Duodenal mucosa (tissue), 2 donors: ENCODE results near the gene EDN1.

Source experiments
- H3K27ac ChIP-seq: one replicate; pipeline ENCODE4 v1.7.0; 2013; ENCODE audit warnings: low read depth, low read length
- H3K27me3 ChIP-seq, 2 donors: one replicate each; pipeline ENCODE4 v1.7.0; 2013; ENCODE audit warnings: low read length in 2 of 2, control low read depth in 1 of 2; ENCODE audit not compliant: insufficient read depth in 2 of 2, control insufficient read depth in 1 of 2
- H3K36me3 ChIP-seq, 2 donors: one replicate each; pipeline ENCODE4 v1.7.0; 2013; ENCODE audit warnings: low read length in 2 of 2, control low read depth in 1 of 2; ENCODE audit not compliant: insufficient read depth in 2 of 2, control insufficient read depth in 1 of 2
- H3K4me1 ChIP-seq, 2 donors: one replicate each; pipeline ENCODE4 v1.7.0; 2013; ENCODE audit warnings: low read length in 2 of 2, control low read depth in 1 of 2; ENCODE audit not compliant: insufficient read depth in 2 of 2, control insufficient read depth in 1 of 2
- H3K4me3 ChIP-seq, 2 donors: one replicate each; pipeline ENCODE4 v1.7.0; 2013; ENCODE audit warnings: low read length in 2 of 2, low read depth in 1 of 2
- H3K9ac ChIP-seq, 2 donors: one replicate each; pipeline ENCODE4 v1.7.0; 2013; ENCODE audit warnings: low read length in 2 of 2, low read depth in 1 of 2
- H3K9me3 ChIP-seq, 2 donors: one replicate each; pipeline ENCODE4 v1.7.0; 2013; ENCODE audit warnings: low read length in 2 of 2, control low read depth in 1 of 2; ENCODE audit not compliant: control insufficient read depth in 1 of 2

EDN1 gene

DNA sequence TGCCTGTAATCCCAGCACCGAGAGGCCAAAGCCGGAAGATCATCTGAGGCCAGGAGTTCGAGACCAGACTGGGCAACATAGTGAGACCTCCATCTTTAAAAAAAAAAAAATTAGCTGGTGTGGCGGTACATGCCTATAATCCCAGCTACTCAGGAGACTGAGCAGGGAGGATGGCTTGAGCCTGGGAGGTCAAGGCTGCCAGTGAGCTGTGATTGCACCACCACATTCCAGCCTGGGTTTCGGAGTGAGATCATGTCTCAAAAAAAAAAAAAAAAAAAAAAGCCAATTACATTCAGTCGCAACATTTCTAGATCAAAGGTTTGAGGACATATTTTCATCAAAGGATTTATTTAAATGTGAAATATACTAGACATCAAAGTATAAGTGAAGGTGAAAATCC lies 32.0 kb upstream of the EDN1 start:
- Histone ChIP-seq H3K27ac (no peak overlapping the region), H3K4me1 (peaks cover 9 to 38% of the 10 kb centered on the region in 2 donors), H3K36me3 (no peaks in the 10 kb centered on the region), H3K4me3 (no peak overlapping the region), H3K27me3 (no peaks in the 10 kb centered on the region), H3K9ac (no peak overlapping the region), H3K9me3 (no peaks in the 10 kb centered on the region)

GRCh38 chr6:12258591-12259075 lies 31.5 kb upstream of the EDN1 start:
- Histone ChIP-seq H3K9me3 (no peaks in the 10 kb centered on the region), H3K27me3 (no peaks in the 10 kb centered on the region), H3K4me3 (no peak overlapping the region), H3K4me1 (peaks cover 12 to 39% of the 10 kb centered on the region in 2 donors), H3K36me3 (no peaks in the 10 kb centered on the region), H3K27ac (no peak overlapping the region), H3K9ac (no peak overlapping the region)

GRCh38 chr6:12260458-12261093 lies 29.6 kb upstream of the EDN1 start:
- no peaks in the 10 kb centered on the region for H3K36me3 ChIP-seq
- H3K9ac ChIP-seq: peak overlapping the region in 1 of 2 donors; percentile 59
- peak overlapping the region; percentile 63 to 66 for H3K4me3 ChIP-seq
- H3K27me3 ChIP-seq: no peaks in the 10 kb centered on the region
- no peaks in the 10 kb centered on the region for H3K9me3 ChIP-seq
- peak overlapping the region; percentile 33 for H3K27ac ChIP-seq
- peaks cover 12 to 35% of the 10 kb centered on the region in 2 donors for H3K4me1 ChIP-seq

DNA sequence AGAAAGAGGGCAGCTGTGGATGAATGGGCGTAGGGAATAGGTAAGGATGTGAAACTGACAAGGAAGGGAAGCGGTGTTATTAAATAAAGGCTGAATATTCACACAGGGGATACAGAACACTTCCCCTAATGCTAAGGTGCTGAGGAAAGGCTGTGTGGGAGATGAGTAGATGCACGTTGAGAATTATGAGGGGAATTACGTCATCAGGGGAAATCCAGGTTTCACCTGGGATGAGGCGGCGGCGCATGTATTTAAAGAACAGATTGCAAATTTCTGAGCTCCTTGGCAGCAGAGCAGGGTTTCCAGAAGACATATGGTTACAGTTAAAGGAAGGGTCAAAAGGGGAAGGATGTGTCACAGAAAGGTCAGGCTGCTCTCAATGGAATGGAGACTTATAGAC lies 28.7 kb upstream of the EDN1 start:
- peak overlapping the region; percentile 63 to 66 for H3K4me3 ChIP-seq
- no peaks in the 10 kb centered on the region for H3K27me3 ChIP-seq
- H3K9ac ChIP-seq: peak overlapping the region; percentile 21 to 59
- peak overlapping the region; percentile 46 for H3K27ac ChIP-seq
- H3K4me1 ChIP-seq: peaks cover 12 to 34% of the 10 kb centered on the region in 2 donors
- no peaks in the 10 kb centered on the region for H3K36me3 ChIP-seq
- no peaks in the 10 kb centered on the region for H3K9me3 ChIP-seq

DNA sequence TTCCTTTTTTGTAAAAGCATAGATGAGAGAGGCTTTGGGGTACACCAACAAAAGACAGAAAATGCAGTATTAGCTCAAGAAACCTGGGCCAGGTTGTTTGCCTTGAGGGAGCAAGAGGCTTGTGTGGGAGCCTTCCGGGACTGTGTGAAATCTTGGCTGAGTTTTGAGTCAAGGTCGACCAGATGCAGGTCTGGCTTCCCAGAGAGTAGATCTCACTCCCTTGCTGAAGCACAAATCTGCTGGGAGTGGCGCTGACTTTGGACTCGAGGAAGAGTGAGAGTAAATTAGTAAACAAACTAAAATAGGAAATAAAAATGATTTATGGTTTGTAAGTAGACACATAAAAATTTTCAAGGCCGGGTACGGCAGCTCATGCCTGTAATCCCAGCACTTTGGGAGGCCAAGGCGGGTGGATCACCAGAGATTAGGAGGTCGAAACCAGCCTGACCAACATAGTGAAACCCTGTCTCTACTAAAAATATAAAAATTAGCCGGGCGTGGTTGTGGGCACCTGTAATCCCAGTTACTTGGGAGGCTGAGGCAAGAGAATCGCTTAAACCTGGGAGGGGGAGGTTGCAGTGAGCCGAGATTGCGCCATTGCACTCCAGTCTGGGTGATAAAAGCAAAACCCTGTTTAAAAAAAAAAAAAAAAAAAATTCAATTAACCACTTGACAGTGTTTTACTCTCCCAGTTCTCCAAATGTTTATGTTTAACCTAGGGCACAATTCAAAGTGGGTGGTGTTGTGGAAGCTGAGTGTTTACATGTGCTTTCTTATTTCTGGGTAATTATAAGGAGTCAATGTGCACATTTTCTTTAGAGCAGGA lies 27.7 kb upstream of the EDN1 start:
- Histone ChIP-seq H3K27ac (peak overlapping the region; percentile 46), H3K9me3 (no peaks in the 10 kb centered on the region), H3K4me1 (peaks cover 12 to 34% of the 10 kb centered on the region in 2 donors), H3K27me3 (no peaks in the 10 kb centered on the region), H3K36me3 (no peaks in the 10 kb centered on the region), H3K9ac (peak overlapping the region; percentile 21 to 59), H3K4me3 (peak overlapping the region; percentile 63 to 66)

- no peaks in the 10 kb centered on the region for H3K27me3 ChIP-seq
- H3K4me1 ChIP-seq: peaks cover 12 to 34% of the 10 kb centered on the region in 2 donors
- H3K4me3 ChIP-seq: no peak overlapping the region
- H3K27ac ChIP-seq: no peak overlapping the region
- H3K9me3 ChIP-seq: no peaks in the 10 kb centered on the region
- no peaks in the 10 kb centered on the region for H3K36me3 ChIP-seq
- no peak overlapping the region for H3K9ac ChIP-seq
These were observed 26.8 kb upstream of the EDN1 start for GRCh38 chr6:12263403-12263802.

DNA sequence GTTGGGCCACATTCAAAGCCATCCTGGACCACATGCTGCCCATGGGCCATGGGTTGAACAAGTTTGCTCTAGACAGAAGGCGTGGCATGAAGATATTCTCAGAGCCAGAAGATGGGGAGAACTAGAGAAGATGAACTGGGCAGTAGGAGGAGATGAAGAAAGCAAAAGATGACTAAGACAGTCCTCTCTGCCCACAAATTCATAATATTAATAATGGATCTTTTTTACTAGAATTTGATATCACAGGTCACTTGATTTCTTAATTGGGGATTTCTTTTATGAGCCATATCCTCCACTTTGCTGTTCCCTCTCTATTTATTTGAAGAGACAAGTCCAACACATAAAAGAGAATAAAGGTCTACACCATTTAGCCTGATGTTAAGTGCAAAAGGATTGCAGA lies 25.5 kb upstream of the EDN1 start:
- H3K27ac ChIP-seq: no peak overlapping the region
- H3K27me3 ChIP-seq: no peaks in the 10 kb centered on the region
- no peaks in the 10 kb centered on the region for H3K36me3 ChIP-seq
- peaks cover 12 to 34% of the 10 kb centered on the region in 2 donors for H3K4me1 ChIP-seq
- no peak overlapping the region for H3K4me3 ChIP-seq
- H3K9ac ChIP-seq: no peak overlapping the region
- H3K9me3 ChIP-seq: no peaks in the 10 kb centered on the region

DNA sequence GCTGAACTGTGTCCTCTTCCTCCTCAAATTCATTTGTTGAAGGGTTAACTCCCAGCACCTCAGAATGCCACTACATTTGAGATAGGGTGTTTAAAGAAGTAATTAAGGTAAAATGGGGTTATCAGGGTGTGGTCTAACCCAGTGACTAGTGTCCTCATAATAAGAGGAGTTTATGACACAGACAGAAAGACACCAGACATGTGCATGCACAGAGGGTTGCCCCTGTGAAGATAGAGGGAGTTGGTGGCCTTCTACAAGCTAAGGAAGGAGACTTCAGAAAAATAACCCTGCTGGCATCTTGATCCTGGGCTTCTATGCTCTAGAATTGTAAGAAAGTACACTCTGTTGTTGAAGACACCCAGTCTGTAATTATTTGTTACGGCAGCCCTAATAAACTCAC lies 24.9 kb upstream of the EDN1 start:
- H3K27ac ChIP-seq: no peak overlapping the region

DNA sequence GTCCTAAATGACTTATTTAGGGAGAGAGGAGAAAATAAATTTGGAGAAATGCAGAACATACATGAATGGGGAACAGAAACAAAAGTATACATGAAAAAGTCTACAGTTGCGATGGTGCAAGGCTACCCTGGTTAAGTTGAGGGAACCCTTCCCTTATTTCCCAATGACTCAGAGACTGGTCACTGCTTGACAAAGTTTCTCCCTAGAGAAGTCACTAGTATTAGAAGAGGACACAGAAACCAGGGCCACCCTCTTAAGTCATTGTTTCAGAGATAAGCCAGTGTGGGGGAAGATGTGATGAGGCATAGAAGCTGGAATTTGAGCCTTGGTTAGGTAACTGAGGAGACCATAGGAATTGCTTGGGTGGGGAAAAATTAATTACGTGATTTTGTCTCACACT lies 24.4 kb upstream of the EDN1 start:
- H3K27ac ChIP-seq: no peak overlapping the region
- no peaks in the 10 kb centered on the region for H3K36me3 ChIP-seq
- H3K9ac ChIP-seq: no peak overlapping the region
- H3K27me3 ChIP-seq: no peaks in the 10 kb centered on the region
- H3K4me1 ChIP-seq: peaks cover 12 to 34% of the 10 kb centered on the region in 2 donors
- no peaks in the 10 kb centered on the region for H3K9me3 ChIP-seq
- H3K4me3 ChIP-seq: no peak overlapping the region

More for the DNA sequence above, 24.9 kb upstream of the EDN1 start:
- Histone ChIP-seq H3K9me3 (no peaks in the 10 kb centered on the region), H3K4me1 (peaks cover 12 to 34% of the 10 kb centered on the region in 2 donors), H3K36me3 (no peaks in the 10 kb centered on the region), H3K27me3 (no peaks in the 10 kb centered on the region), H3K9ac (no peak overlapping the region), H3K4me3 (no peak overlapping the region)

GRCh38 chr6:12266571-12266970 lies 23.6 kb upstream of the EDN1 start:
- peaks cover 0 to 4% of the 10 kb centered on the region in 2 donors for H3K9me3 ChIP-seq
- H3K9ac ChIP-seq: no peak overlapping the region
- H3K27me3 ChIP-seq: no peaks in the 10 kb centered on the region
- no peak overlapping the region for H3K4me3 ChIP-seq
- peaks cover 8 to 29% of the 10 kb centered on the region in 2 donors for H3K4me1 ChIP-seq
- no peaks in the 10 kb centered on the region for H3K36me3 ChIP-seq
- no peak overlapping the region for H3K27ac ChIP-seq
